SKM-1 (cell line): ENCODE measurements around the gene FLRT1.

Experiments used
- DNase-seq: peaks from one replicate; lab custom pipeline; 2025; ENCODE audit not compliant: unreplicated experiment; lab: John Stamatoyannopoulos, UW

The FLRT1 gene

GRCh38 chr11:64064374-64065140, 28.8 kb downstream of the FLRT1 start:
- no peak for DNase-seq

DNA sequence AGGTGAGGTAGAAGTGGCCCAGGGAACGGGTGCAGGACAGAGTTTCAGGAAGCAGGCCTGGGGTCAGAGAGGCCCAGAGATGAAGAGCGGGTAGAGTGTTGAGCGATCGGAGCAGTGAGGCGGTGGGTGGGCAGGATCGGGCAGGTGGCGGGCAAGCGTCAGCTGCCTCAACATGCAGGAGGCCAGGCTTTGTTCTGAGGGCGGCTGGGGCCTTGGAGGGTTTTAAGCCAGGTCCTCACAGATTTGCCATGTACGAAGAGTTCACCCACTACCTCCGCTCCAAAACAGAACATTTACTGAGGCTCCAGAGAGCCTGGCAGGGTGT, 29.4 kb downstream of the FLRT1 start:
- no peak for DNase-seq

DNA sequence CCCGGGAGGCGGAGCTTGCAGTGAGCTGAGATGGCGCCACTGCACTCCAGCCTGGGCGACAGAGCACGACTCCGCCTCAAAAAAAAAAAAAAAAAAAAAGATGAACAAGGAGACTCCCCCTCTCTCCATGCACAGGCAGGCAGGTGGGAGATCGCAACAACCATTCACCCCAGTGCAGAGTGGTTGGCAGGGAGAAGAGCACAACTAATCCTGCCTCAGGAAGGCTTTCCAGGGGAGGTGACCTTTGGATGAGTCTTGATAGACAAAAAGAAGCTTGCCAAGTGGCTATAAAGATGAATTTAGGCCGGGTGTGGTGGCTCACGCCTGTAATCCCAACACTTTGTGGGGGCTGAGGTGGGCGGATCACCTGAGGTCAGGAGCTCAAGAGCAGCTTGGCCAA, 30.0 kb downstream of the FLRT1 start:
- DNase-seq = no peak

GRCh38 chr11:64067230-64067993, 31.7 kb downstream of the FLRT1 start:
- no peak for DNase-seq

GRCh38 chr11:64068705-64069400, 33.1 kb downstream of the FLRT1 start:
- DNase-seq = no peak

- DNase-seq = no peak
Observed at GRCh38 chr11:64069401-64070313, 33.9 kb downstream of the FLRT1 start.

GRCh38 chr11:64070314-64070681, 34.6 kb downstream of the FLRT1 start:
- no peak for DNase-seq

DNA sequence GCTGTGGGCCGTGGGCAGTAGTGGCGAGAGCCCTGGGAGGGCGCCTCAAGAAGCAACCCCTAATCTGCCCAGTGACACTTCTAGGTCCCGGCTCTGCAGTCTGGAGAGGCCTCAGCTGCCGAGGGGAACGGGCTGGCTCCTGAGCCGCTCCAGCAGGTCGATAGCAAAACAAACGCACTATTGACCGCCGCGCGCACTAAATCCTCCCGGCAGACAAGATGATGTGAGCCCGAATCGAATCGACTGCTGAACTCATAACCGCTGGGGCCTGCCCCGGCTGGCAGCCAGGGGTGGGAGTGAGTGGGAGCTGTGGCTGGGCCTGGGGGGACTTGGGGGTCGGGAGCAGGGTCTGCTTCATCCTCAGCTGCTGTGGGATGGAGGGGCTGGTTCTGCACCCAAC, 36.1 kb downstream of the FLRT1 start:
- no peak for DNase-seq

GRCh38 chr11:64072403-64072802, 36.7 kb downstream of the FLRT1 start:
- DNase-seq = no peak

DNA sequence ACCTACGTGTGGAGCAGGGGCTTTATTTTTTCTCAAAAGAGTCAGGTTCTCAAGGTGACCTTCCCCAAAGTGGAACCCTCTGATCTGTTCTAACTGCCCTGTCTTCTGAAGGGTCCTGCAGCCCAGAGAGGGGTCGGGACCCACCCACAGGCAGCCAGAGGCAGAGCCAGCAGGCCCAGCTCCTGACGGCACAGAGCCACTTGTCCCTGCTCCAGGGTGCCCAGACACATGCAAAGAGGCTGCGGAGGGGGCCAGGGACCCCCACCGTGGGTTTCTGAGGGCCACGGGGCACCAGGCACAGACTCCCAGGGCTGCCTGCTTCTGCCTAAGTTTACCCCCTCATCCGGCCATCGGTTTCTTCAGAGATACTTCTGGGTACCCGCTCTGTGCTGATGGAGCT, 37.1 kb downstream of the FLRT1 start:
- no peak for DNase-seq

- no peak for DNase-seq
Observed at GRCh38 chr11:64073542-64073941, 37.8 kb downstream of the FLRT1 start.

DNA sequence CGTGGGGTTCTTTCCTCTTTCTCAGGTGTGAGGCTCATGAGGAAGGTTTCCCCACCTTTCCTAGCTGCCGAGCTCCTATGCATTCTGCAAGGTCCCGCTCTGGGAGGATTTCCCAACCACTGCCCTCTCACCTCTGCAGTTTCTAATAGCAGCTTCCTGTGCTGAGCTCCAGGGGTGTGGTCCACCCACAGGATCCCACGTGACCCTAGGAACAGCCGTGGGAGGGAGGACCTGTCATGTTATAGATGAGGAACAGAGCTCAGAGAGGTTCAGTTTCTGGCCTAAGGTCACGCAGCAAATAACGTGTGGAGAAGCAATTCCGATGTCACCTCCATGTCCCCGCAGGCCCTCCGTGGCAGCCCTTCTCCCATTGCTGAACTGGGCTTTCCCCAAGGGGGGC, 38.5 kb downstream of the FLRT1 start:
- DNase-seq = peak; percentile 65

- no peak for DNase-seq
Observed at GRCh38 chr11:64076758-64077157, 41.0 kb downstream of the FLRT1 start.

- no peak for DNase-seq
Observed at GRCh38 chr11:64077607-64078006, 41.9 kb downstream of the FLRT1 start.

DNA sequence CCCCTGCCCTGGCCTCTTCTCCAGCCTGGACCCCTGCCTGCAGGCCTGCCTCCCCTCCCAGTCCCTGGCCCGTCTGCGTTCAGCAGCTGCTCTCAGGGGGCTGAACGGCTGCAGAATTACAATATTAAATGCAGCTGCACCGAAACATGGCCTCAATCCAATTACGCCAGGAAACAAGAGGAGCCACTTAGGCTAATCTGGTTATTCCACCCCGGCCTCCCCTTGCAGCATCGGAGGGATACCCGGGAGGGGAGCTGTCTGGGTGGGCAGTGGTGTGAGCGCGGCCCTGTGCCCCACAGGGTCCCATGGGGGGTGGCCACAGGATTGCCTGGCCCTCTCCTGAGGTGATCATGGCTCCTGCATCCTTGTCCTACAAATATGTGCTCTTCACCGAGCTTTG, 42.6 kb downstream of the FLRT1 start:
- no peak for DNase-seq

- no peak for DNase-seq
Observed at GRCh38 chr11:64078905-64079304, 43.2 kb downstream of the FLRT1 start.

DNA sequence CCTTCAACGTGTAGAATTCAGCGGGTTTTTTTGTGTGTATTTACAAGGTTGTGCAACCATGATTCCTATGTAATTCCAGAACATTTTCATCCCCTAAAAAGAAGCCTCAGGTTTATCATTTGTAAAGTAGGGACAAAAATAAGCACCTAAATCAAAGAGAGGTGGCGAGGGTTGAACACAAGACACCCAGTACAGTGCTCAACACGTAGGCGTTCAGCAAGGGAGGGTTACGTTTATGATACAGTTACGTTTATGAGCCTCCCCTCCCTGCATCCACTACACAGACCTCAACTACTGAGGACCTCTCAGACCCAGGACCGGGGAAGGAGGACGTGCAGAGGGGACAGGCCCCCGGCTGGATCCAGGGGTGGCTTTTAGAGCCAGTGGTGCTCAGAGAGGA, 44.7 kb downstream of the FLRT1 start:
- DNase-seq = no peak

DNA sequence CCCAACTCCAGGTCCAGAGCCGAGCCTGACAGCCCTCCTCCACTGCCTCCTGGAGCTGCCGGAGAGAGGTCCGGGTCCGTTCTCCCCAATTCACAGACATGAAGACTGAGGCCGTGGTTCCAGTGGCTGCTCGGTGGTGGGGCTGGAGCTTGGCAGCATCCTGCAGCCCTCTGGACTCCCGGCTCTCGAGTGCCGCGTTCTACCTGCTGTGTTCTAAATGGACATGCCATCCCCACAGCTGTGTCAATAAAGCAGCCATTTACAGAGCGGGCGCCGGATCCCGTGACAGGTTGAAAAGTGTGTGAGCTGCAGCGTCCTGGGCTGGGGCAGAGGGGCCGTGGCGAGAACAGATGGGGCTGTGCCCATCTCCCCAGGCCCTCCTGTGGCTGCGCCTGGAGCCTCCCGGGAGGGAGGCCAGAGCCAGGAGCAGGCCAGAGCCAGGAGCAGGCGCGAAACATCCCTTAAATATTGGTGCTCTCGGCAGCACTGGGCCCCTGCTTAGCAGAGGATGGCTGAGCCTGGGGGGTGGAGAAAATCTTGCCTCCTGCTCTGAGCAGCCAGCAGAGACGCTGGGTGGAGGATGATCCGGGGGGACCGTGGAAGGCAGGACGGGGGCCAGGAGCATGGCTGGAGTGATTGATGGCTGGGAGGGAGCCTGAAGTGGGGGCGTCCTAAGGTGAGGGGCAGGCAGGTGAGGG, 46.2 kb downstream of the FLRT1 start:
- no peak for DNase-seq

DNA sequence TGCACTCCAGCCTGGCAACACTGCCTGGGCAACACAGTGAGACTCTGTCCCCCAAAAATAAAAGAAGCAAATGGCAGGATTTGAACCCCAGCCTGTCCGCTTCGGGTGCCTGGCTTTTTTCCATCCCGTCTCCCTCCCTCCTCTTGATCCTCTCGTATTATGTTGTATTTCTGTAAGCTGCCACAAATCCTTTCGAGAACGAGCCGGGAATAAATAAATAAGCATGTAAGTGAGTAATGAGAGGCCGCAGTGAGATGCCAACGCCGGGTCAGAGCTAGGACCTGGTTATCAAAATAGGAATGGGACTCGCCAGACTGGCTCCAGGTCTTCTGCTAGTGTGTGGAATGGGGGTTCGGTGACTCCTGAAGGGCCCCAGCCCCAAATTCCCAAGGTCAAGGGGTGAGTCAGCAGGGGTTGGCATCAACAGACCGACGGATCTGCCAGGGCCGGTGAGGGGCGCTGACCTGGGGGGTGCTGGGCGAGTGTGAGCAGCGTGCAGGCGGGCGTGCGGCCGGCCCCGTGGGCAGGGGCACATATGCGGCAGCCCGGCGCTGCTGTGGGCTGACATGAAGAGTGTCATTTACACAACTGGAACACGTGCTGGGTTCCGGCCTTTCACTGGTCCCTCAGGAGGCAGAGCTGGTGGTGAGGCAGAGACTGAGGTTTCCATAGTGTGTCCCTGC, 47.8 kb downstream of the FLRT1 start:
- no peak for DNase-seq
